Endothelial cell of umbilical vein (primary cell): ENCODE measurements around the gene C12orf57. TPM values are rescaled to one million over a fixed set of nuclear protein-coding genes. Genes with fewer than 3 reads are reported as not detected.
A peak's percentile ranks its signal among the peaks of the same experiment; 100 is the strongest.

Experiments
- BruUV-seq: library from RNA; stranded (reverse); fragments of 400-500 nt; replicated peaks from 2 replicates; lab custom pipeline; 2021; lab: Mats Ljungman, UMichigan
- CTCF ChIA-PET: fragments of 300-600, 350-600 bp; sonication (Branson Sonifier 250); formaldehyde crosslinking; loops from one replicate; lab custom pipeline; 2021; ENCODE audit warnings: antibody characterized with exemption, inconsistent platforms; lab: Charles Lee
- POLR2A ChIA-PET: fragments of 300-600, 350-600 bp; sonication (Branson Sonifier 250); formaldehyde crosslinking; loops from one replicate; lab custom pipeline; 2021; ENCODE audit warnings: antibody characterized with exemption, inconsistent platforms; lab: Charles Lee
- DNase-seq: peaks from one replicate; pipeline ENCODE4 v3.0.0-alpha.2; 2011; ENCODE audit warnings: low read depth, low spot score
- FAIRE-seq: peaks from 2 replicates; lab custom pipeline; 2011; peaks lifted over from hg19 to GRCh38; lab: Jason Lieb, UNC
- H2AFZ ChIP-seq: 2 replicates; pipeline ENCODE4 v1.6.0; 2012; ENCODE audit warnings: low read depth, low read length, control low read depth, inconsistent platforms
- H3K27ac ChIP-seq: 2 replicates; pipeline ENCODE4 v1.5.1; 2011; ENCODE audit warnings: low read depth, mild to moderate bottlenecking, control low read depth, low read length, moderate library complexity; ENCODE audit not compliant: insufficient read depth
- H3K27me3 ChIP-seq, 2 experiments: 2 replicates each; pipeline versions ENCODE4 v1.6.0 to v1.6.1; 2011; ENCODE audit warnings: low read length in 2 of 2, mixed read lengths in 1 of 2; ENCODE audit not compliant: control insufficient read depth in 2 of 2, insufficient read depth in 2 of 2
- H3K36me3 ChIP-seq, 2 experiments: 2 replicates in 1 of 2; 3 replicates in 1 of 2; pipeline ENCODE4 v1.5.1; 2011; ENCODE audit warnings: low read length in 2 of 2, mild to moderate bottlenecking in 1 of 2, moderate library complexity in 1 of 2; ENCODE audit not compliant: control insufficient read depth in 2 of 2, insufficient read depth in 2 of 2; ENCODE audit errors: extremely low read depth in 1 of 2
- H3K4me1 ChIP-seq: 3 replicates; pipeline ENCODE4 v1.5.1; 2011; ENCODE audit warnings: mild to moderate bottlenecking, low read length; ENCODE audit not compliant: control insufficient read depth, insufficient read depth; ENCODE audit errors: extremely low read depth
- H3K4me2 ChIP-seq: 2 replicates; pipeline ENCODE4 v1.6.1; 2011; ENCODE audit warnings: low read length, control low read depth, mixed read lengths; ENCODE audit not compliant: insufficient read depth
- H3K4me3 ChIP-seq, 3 experiments: fragments of 200-600 bp in 1 of 3; sonication (generic), shearing (Covaris generic) in 1 of 3; replicated peaks in 1 of 3; 2 replicates each; pipeline ENCODE4 v1.5.1; 2011 to 2016; ENCODE audit warnings: control low read depth in 3 of 3, low read length in 3 of 3, mild to moderate bottlenecking in 2 of 3, inconsistent platforms in 1 of 3, low read depth in 1 of 3, moderate library complexity in 1 of 3; ENCODE audit not compliant: insufficient read depth in 1 of 3
- H3K79me2 ChIP-seq: 2 replicates; pipeline ENCODE4 v1.6.0; 2012; ENCODE audit warnings: low read length, inconsistent platforms; ENCODE audit not compliant: control insufficient read depth, insufficient read depth
- H3K9ac ChIP-seq: replicated peaks from 2 replicates; pipeline ENCODE3; 2011; ENCODE audit warnings: low read length, control low read depth; ENCODE audit not compliant: insufficient read depth; ENCODE audit errors: extremely low read depth
- H3K9me1 ChIP-seq: replicated peaks from 3 replicates; pipeline ENCODE4 v1.6.0; 2011; ENCODE audit warnings: mild to moderate bottlenecking, low read length; ENCODE audit not compliant: control insufficient read depth, insufficient read depth; ENCODE audit errors: extremely low read depth
- H3K9me3 ChIP-seq: replicated peaks from 2 replicates; pipeline ENCODE4 v1.5.1; 2012; ENCODE audit warnings: low read length, inconsistent platforms; ENCODE audit not compliant: control insufficient read depth, insufficient read depth
- H4K20me1 ChIP-seq: replicated peaks from 2 replicates; pipeline ENCODE3; 2011; ENCODE audit warnings: mild to moderate bottlenecking, low read length; ENCODE audit not compliant: control insufficient read depth, insufficient read depth; ENCODE audit errors: extremely low read depth
- CTCF ChIP-seq, 2 donors: IDR thresholded peaks; 1 replicate in 1 of 2; 2 replicates in 1 of 2; pipeline ENCODE4 v1.5.1; 2011; ENCODE audit warnings: low read length in 2 of 2, mild to moderate bottlenecking in 2 of 2, moderate library complexity in 2 of 2, control low read depth in 1 of 2, inconsistent platforms in 1 of 2, low read depth in 1 of 2; ENCODE audit not compliant: insufficient read depth in 1 of 2; ENCODE audit errors: extremely low read depth in 1 of 2
- EZH2 ChIP-seq: IDR thresholded peaks from 2 replicates; pipeline ENCODE4 v1.6.1; 2012; ENCODE audit warnings: borderline replicate concordance, low read depth, mild to moderate bottlenecking, moderate library complexity, low read length, inconsistent platforms; ENCODE audit not compliant: severe bottlenecking
- FOS ChIP-seq: IDR thresholded peaks from 2 replicates; pipeline ENCODE4 v1.6.1; 2011; ENCODE audit warnings: mild to moderate bottlenecking, low read length, moderate library complexity, borderline replicate concordance; ENCODE audit not compliant: insufficient read depth
- GATA2 ChIP-seq: IDR thresholded peaks from 2 replicates; pipeline ENCODE4 v1.7.0; 2011; ENCODE audit warnings: low read depth, mild to moderate bottlenecking, moderate library complexity, mixed read lengths, low read length; ENCODE audit not compliant: insufficient read length, insufficient read depth
- JUN ChIP-seq: IDR thresholded peaks from 2 replicates; pipeline ENCODE4 v1.6.1; 2011; ENCODE audit warnings: borderline replicate concordance, low read depth; ENCODE audit not compliant: insufficient read length, insufficient read depth
- MAX ChIP-seq: IDR thresholded peaks from 2 replicates; pipeline ENCODE4 v1.6.1; 2011; ENCODE audit not compliant: insufficient read depth, insufficient read length
- MYC ChIP-seq: IDR thresholded peaks from one replicate; pipeline ENCODE4 v1.6.1; 2011; ENCODE audit warnings: mild to moderate bottlenecking, low read depth, low read length
- POLR2A ChIP-seq: IDR thresholded peaks from 2 replicates; pipeline ENCODE4 v1.6.1; 2012; ENCODE audit warnings: low read depth, mild to moderate bottlenecking, control low read depth, low read length
- POLR2AphosphoS5 ChIP-seq: IDR thresholded peaks from 2 replicates; pipeline ENCODE4 v1.6.1; 2012; ENCODE audit warnings: low read depth, mild to moderate bottlenecking, control low read depth, low read length, moderate library complexity; ENCODE audit not compliant: insufficient read depth
- dilution Hi-C: fragments of 300-500 bp; cut with MboI; formaldehyde crosslinking; loops from one replicate; pipeline ENCODE4 v1.15.0; 2019; ENCODE audit warnings: low sequenced_read_pairs; ENCODE audit not compliant: extremely low pct_ligation_motif_present
- intact Hi-C: fragments of 100-400 bp; cut with micrococcal nuclease; formaldehyde crosslinking; loops from one replicate; pipeline ENCODE4 v1.10.0; 2022
- polyA plus RNA-seq, 4 experiments: library from polyadenylated mRNA; depleted of rRNA in 3 of 4; stranded (reverse) in 3 of 4; unstranded in 1 of 4; fragments of >200 nt; gene quantifications; 2 replicates each; pipeline versions ENCODE4 v1.2.1 to v1.2.3, GENCODE V29; 2011 to 2012; ENCODE audit warnings: missing spikeins in 1 of 4
- total RNA-seq: library from RNA; stranded (reverse); gene quantifications from 2 replicates; pipeline ENCODE4 v1.2.3, GENCODE V29; 2021

C12orf57 gene
- total and polyA plus RNA-seq, 2 donors (not counting 3 experiments of a cell fraction or from before 2014, with no cell fraction given), result 167 to 729 TPM

DNA sequence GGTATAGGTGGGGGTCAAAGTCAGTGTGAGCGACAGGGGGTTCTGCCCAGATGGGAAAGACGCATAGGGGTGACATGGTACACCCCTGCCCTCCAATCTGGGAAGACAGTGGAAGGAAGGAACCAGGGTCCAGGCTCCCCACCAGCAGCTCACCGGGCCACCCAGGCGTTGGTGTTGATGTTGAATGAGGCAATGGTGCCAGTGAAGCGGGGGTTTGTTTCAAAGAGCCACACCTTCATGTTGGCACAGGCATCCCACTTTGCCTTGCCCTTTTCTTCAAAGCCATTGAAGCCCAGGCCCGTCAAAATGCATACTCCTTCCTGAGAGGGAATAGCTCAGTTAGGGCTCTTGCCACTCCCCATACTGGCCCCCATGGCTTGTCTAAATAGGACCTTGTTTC lies 34.4 kb downstream of the C12orf57 start:
- Histone ChIP-seq H3K27me3 (no peaks in the 10 kb centered on the region), H3K9me1 (no peaks in the 10 kb centered on the region), H3K36me3 (peaks cover 20 to 38% of the 10 kb centered on the region in 2 experiments), H3K4me1 (no peaks in the 10 kb centered on the region), H3K79me2 (no peaks in the 10 kb centered on the region), H4K20me1 (no peaks in the 10 kb centered on the region), H3K9ac (no peak overlapping the region), H3K27ac (no peak overlapping the region), H2AFZ (no peak overlapping the region), H3K9me3 (no peaks in the 10 kb centered on the region), H3K4me2 (no peak overlapping the region), H3K4me3 (no peak overlapping the region)
- FAIRE-seq (no peak), DNase-seq (no peak)
- POLR2A ChIA-PET, result interaction anchor here (0.6 kb wide), 1 partner anchor 38 kb away, joined by 4 read pairs; no protein-coding TSS in a partner anchor
- TF ChIP-seq CTCF (IDR thresholded peaks at IDR 0.05; ENCODE audit: extremely low read depth in 1 of 2, insufficient read depth in 1 of 2, low read depth in 1 of 2, low read length in 2 of 2) (no peak), EZH2 (no peak), FOS (no peak), POLR2AphosphoS5 (peak; percentile 1), POLR2A (peak; percentile 32), JUN (no peak), MYC (no peak), MAX (no peak), GATA2 (no peak)
- CTCF ChIA-PET, result interaction anchor here (1.2 kb wide), 2 partner anchors 20 to 34 kb away, joined by 3 to 4 read pairs; no protein-coding TSS in a partner anchor
- intact Hi-C loops, result no loop called here
- no TSS peak for BruUV-seq
- dilution Hi-C loops, result no loop called here
